Astrocyte (in vitro differentiated cells and primary cell): ENCODE measurements around the gene PPIP5K1.

Source experiments
- EZH2 ChIP-seq: IDR thresholded peaks from 2 replicates; pipeline ENCODE4 v1.6.1; 2012; ENCODE audit warnings: mild to moderate bottlenecking, low read length, inconsistent platforms; ENCODE audit not compliant: insufficient read depth
- TF ChIP-seq, protein P1 (sequence below): IDR thresholded peaks from 2 replicates; pipeline ENCODE4 v1.5.1; 2011; ENCODE audit warnings: low read depth, mild to moderate bottlenecking, inconsistent platforms, low read length, moderate library complexity; ENCODE audit not compliant: insufficient read depth

DNA sequence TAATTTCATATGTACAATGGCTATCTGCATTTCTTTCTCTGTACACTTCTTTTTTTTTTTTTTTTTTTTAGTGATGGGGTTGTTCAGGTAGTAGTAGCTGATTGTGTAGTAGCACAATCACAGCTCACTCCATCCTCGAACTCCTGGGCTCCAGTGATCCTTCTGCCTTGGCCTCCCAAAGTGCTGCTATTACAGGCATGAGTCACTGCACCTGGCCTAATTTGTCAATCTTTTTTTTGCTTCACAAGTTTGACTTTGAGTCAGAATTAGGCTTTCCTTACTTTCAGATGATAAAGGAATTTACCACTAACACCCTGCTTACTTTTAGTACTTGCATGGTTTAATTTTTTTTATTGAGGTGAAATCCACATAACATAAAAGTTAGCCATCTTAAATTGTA is 44.6 kb downstream of the PPIP5K1 start:
- TF ChIP-seq, protein P1, sequence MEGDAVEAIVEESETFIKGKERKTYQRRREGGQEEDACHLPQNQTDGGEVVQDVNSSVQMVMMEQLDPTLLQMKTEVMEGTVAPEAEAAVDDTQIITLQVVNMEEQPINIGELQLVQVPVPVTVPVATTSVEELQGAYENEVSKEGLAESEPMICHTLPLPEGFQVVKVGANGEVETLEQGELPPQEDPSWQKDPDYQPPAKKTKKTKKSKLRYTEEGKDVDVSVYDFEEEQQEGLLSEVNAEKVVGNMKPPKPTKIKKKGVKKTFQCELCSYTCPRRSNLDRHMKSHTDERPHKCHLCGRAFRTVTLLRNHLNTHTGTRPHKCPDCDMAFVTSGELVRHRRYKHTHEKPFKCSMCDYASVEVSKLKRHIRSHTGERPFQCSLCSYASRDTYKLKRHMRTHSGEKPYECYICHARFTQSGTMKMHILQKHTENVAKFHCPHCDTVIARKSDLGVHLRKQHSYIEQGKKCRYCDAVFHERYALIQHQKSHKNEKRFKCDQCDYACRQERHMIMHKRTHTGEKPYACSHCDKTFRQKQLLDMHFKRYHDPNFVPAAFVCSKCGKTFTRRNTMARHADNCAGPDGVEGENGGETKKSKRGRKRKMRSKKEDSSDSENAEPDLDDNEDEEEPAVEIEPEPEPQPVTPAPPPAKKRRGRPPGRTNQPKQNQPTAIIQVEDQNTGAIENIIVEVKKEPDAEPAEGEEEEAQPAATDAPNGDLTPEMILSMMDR: no peak
- no peak for TF ChIP-seq EZH2
